Bronchial epithelial cell (primary cell): ENCODE measurements around the gene C5. TPM values are rescaled to one million over a fixed set of nuclear protein-coding genes. Genes with fewer than 3 reads are reported as not detected.

Source experiments
- DNase-seq: peaks from one replicate; pipeline ENCODE4 v3.0.0-alpha.2; 2010; ENCODE audit warnings: low read depth
- FAIRE-seq: peaks from 2 replicates; lab custom pipeline; 2011; peaks lifted over from hg19 to GRCh38; lab: Jason Lieb, UNC
- H3K27me3 ChIP-seq: 2 replicates; pipeline ENCODE4 v1.5.1; 2011; ENCODE audit warnings: low read length; ENCODE audit not compliant: control insufficient read depth, insufficient read depth
- H3K36me3 ChIP-seq: 2 replicates; pipeline ENCODE4 v1.5.1; 2011; ENCODE audit warnings: low read length; ENCODE audit not compliant: control insufficient read depth, insufficient read depth
- H3K4me3 ChIP-seq: 2 replicates; pipeline ENCODE4 v1.5.1; 2011; ENCODE audit warnings: mild to moderate bottlenecking, low read depth, low read length, control low read depth
- CTCF ChIP-seq: IDR thresholded peaks from 2 replicates; pipeline ENCODE4 v1.5.1; 2011; ENCODE audit warnings: mild to moderate bottlenecking, moderate library complexity, low read length, control low read depth, inconsistent platforms; ENCODE audit not compliant: insufficient read depth, severe bottlenecking
- total RNA-seq: library from RNA; depleted of rRNA; stranded (reverse); fragments of >200 nt; gene quantifications from 2 replicates; pipeline ENCODE4 v1.2.1, GENCODE V29; 2014

C5 gene
- total RNA-seq, 1 donor from 2014 or later: 1.3 TPM

- no peaks in the 10 kb centered on the region for H3K27me3 ChIP-seq
- FAIRE-seq (no peak), DNase-seq (no peak)
- H3K36me3 ChIP-seq: no peaks in the 10 kb centered on the region
- TF ChIP-seq CTCF: no peak
- no peak overlapping the region for H3K4me3 ChIP-seq
Measured at GRCh38 chr9:120999317-120999716, 50.8 kb downstream of the C5 start.

- Histone ChIP-seq H3K36me3 (no peaks in the 10 kb centered on the region), H3K4me3 (no peak overlapping the region), H3K27me3 (no peaks in the 10 kb centered on the region)
- FAIRE-seq (no peak), DNase-seq (no peak)
- no peak for TF ChIP-seq CTCF
Measured at GRCh38 chr9:120998111-120998510, 52.0 kb downstream of the C5 start.

- H3K27me3 ChIP-seq: no peaks in the 10 kb centered on the region
- FAIRE-seq: no peak
Measured at GRCh38 chr9:120997502-120997901, 52.6 kb downstream of the C5 start.

GRCh38 chr9:120996409-120996808 is 53.7 kb downstream of the C5 start:
- no peaks in the 10 kb centered on the region for H3K36me3 ChIP-seq
- H3K27me3 ChIP-seq: no peaks in the 10 kb centered on the region
- DNase-seq (no peak), FAIRE-seq (no peak)
- TF ChIP-seq CTCF: no peak
- H3K4me3 ChIP-seq: no peak overlapping the region

More at GRCh38 chr9:120997502-120997901, 52.6 kb downstream of the C5 start:
- no peak for DNase-seq
- no peak for TF ChIP-seq CTCF
- Histone ChIP-seq H3K4me3 (no peak overlapping the region), H3K36me3 (no peaks in the 10 kb centered on the region)

- DNase-seq (no peak), FAIRE-seq (no peak)
- Histone ChIP-seq H3K4me3 (no peak overlapping the region), H3K36me3 (no peaks in the 10 kb centered on the region), H3K27me3 (no peaks in the 10 kb centered on the region)
- no peak for TF ChIP-seq CTCF
Measured at GRCh38 chr9:120989065-120989464, 61.0 kb downstream of the C5 start.

- peak; percentile 55 for TF ChIP-seq CTCF
- FAIRE-seq: no peak
- no peaks in the 10 kb centered on the region for H3K36me3 ChIP-seq
- H3K27me3 ChIP-seq: no peaks in the 10 kb centered on the region
- H3K4me3 ChIP-seq: no peak overlapping the region
- DNase-seq: peak; percentile 54
Measured at GRCh38 chr9:120985819-120986222, 64.3 kb downstream of the C5 start.
